Measurements from ENCODE around the gene PPP1R13L. TPM values are rescaled to one million over a fixed set of nuclear protein-coding genes. Genes with fewer than 3 reads are reported as not detected.

The PPP1R13L gene
- total RNA-seq, 2 donors from 2014 or later = 17.9 to 26.4 TPM

GRCh38 chr19:45355910-45356309 lies 49.0 kb downstream of the PPP1R13L start:
- Histone ChIP-seq H3K9ac (ENCODE audit: extremely low read depth, low read length, poor library complexity, severe bottlenecking) (no peak overlapping the region), H3K36me3 (ENCODE audit: control insufficient read depth, insufficient read depth, low read length) (peaks cover 67% of the 10 kb centered on the region), H3K27ac (ENCODE audit: low read depth, low read length) (no peak overlapping the region), H3K27me3 (ENCODE audit: control insufficient read depth, insufficient read depth, low read length, poor library complexity, severe bottlenecking) (no peaks in the 10 kb centered on the region), H3K9me3 (ENCODE audit: control insufficient read depth, low read length) (peaks cover 8% of the 10 kb centered on the region), H3K4me3 (ENCODE audit: low read length) (no peak overlapping the region), H3K4me1 (ENCODE audit: control insufficient read depth, insufficient read depth, low read length) (no peaks in the 10 kb centered on the region)
- H3K4me3 Mint-ChIP-seq = no peak overlapping the region
- H3K4me1 Mint-ChIP-seq = no peaks in the 10 kb centered on the region
- no peaks in the 10 kb centered on the region for H3K27me3 Mint-ChIP-seq (ENCODE audit: insufficient read depth)
- peaks cover 71% of the 10 kb centered on the region for H3K36me3 Mint-ChIP-seq (ENCODE audit: low read depth)
- H3K27ac Mint-ChIP-seq = no peak overlapping the region
- no peak for TF ChIP-seq CTCF (conservative IDR thresholded peaks at IDR 0.05)
- no peaks in the 10 kb centered on the region for H3K9me3 Mint-ChIP-seq
- 96% methylated on average over 9 of the region's 9 CpGs for WGBS, 2 experiments (ENCODE audit: insufficient coverage in 1 of 2, insufficient read length in 1 of 2)
- DNase-seq = no peak

- no peak for DNase-seq
- Histone ChIP-seq H3K27ac (ENCODE audit: low read depth, low read length) (no peak overlapping the region), H3K9me3 (ENCODE audit: control insufficient read depth, low read length) (peaks cover 8% of the 10 kb centered on the region), H3K27me3 (ENCODE audit: control insufficient read depth, insufficient read depth, low read length, poor library complexity, severe bottlenecking) (no peaks in the 10 kb centered on the region), H3K4me1 (ENCODE audit: control insufficient read depth, insufficient read depth, low read length) (no peaks in the 10 kb centered on the region), H3K36me3 (ENCODE audit: control insufficient read depth, insufficient read depth, low read length) (peaks cover 69% of the 10 kb centered on the region), H3K9ac (ENCODE audit: extremely low read depth, low read length, poor library complexity, severe bottlenecking) (no peak overlapping the region), H3K4me3 (ENCODE audit: low read length) (no peak overlapping the region)
- Mint-ChIP-seq H3K4me1 (no peaks in the 10 kb centered on the region), H3K36me3 (ENCODE audit: low read depth) (peaks cover 71% of the 10 kb centered on the region), H3K27me3 (ENCODE audit: insufficient read depth) (no peaks in the 10 kb centered on the region), H3K4me3 (no peak overlapping the region), H3K9me3 (no peaks in the 10 kb centered on the region), H3K27ac (no peak overlapping the region)
- TF ChIP-seq CTCF (conservative IDR thresholded peaks at IDR 0.05) = no peak
- 95 to 98% methylated on average over 6 to 9 of the region's 9 CpGs for WGBS, 2 experiments (ENCODE audit: insufficient coverage in 1 of 2, insufficient read length in 1 of 2)
These were observed 49.5 kb downstream of the PPP1R13L start for GRCh38 chr19:45355402-45355801.

- H3K4me3 Mint-ChIP-seq = no peak overlapping the region
- H3K9ac ChIP-seq (ENCODE audit: extremely low read depth, low read length, poor library complexity, severe bottlenecking) = no peak overlapping the region
- no peaks in the 10 kb centered on the region for H3K4me1 ChIP-seq (ENCODE audit: control insufficient read depth, insufficient read depth, low read length)
- WGBS, 2 experiments (ENCODE audit: insufficient coverage in 1 of 2, insufficient read length in 1 of 2) = 94 to 96% methylated on average over 7 to 11 of the region's 11 CpGs
- no peak for DNase-seq
- H3K4me1 Mint-ChIP-seq = no peaks in the 10 kb centered on the region
- peaks cover 70% of the 10 kb centered on the region for H3K36me3 ChIP-seq (ENCODE audit: control insufficient read depth, insufficient read depth, low read length)
- no peaks in the 10 kb centered on the region for H3K27me3 Mint-ChIP-seq (ENCODE audit: insufficient read depth)
- no peak overlapping the region for H3K27ac Mint-ChIP-seq
- peaks cover 8% of the 10 kb centered on the region for H3K9me3 ChIP-seq (ENCODE audit: control insufficient read depth, low read length)
- H3K9me3 Mint-ChIP-seq = no peaks in the 10 kb centered on the region
- H3K36me3 Mint-ChIP-seq (ENCODE audit: low read depth) = peaks cover 72% of the 10 kb centered on the region
- no peak for TF ChIP-seq CTCF (conservative IDR thresholded peaks at IDR 0.05)
- no peak overlapping the region for H3K4me3 ChIP-seq (ENCODE audit: low read length)
- H3K27ac ChIP-seq (ENCODE audit: low read depth, low read length) = no peak overlapping the region
- H3K27me3 ChIP-seq (ENCODE audit: control insufficient read depth, insufficient read depth, low read length, poor library complexity, severe bottlenecking) = no peaks in the 10 kb centered on the region
These were observed 50.5 kb downstream of the PPP1R13L start for GRCh38 chr19:45354241-45354842.
